Liver (tissue), 9 donors: ENCODE measurements around the gene THADA. TPM values are rescaled to one million over a fixed set of nuclear protein-coding genes. Genes with fewer than 3 reads are reported as not detected.
A peak's percentile ranks its signal among the peaks of the same experiment; 100 is the strongest.

Experiments
- DNase-seq: peaks from one replicate; pipeline ENCODE4 v3.0.0-alpha.2; 2017; ENCODE audit warnings: low spot score
- H3K27ac ChIP-seq, 2 donors: one replicate each; pipeline ENCODE4 v1.7.0; 2013; ENCODE audit warnings: inconsistent platforms in 2 of 2, low read length in 2 of 2, control low read depth in 1 of 2, low read depth in 1 of 2, mild to moderate bottlenecking in 1 of 2
- H3K27me3 ChIP-seq, 4 donors: one replicate each; pipeline versions ENCODE4 v1.6.1 to v1.7.0; 2013; ENCODE audit warnings: low read length in 3 of 4, inconsistent platforms in 1 of 4, mild to moderate bottlenecking in 1 of 4, moderate library complexity in 1 of 4; ENCODE audit not compliant: control insufficient read depth in 4 of 4, insufficient read depth in 4 of 4
- H3K36me3 ChIP-seq, 4 donors: one replicate each; pipeline versions ENCODE4 v1.6.1 to v1.7.0; 2013; ENCODE audit warnings: low read length in 3 of 4, mild to moderate bottlenecking in 3 of 4, low read depth in 1 of 4, moderate library complexity in 1 of 4; ENCODE audit not compliant: control insufficient read depth in 4 of 4, insufficient read depth in 3 of 4
- H3K4me1 ChIP-seq, 4 donors: one replicate each; pipeline versions ENCODE4 v1.6.1 to v1.7.0; 2013; ENCODE audit warnings: low read length in 3 of 4, mild to moderate bottlenecking in 3 of 4, moderate library complexity in 1 of 4; ENCODE audit not compliant: control insufficient read depth in 4 of 4, insufficient read depth in 4 of 4
- H3K4me3 ChIP-seq, 3 donors: one replicate each; pipeline versions ENCODE4 v1.6.1 to v1.7.0; 2013; ENCODE audit warnings: low read length in 3 of 3, control low read depth in 1 of 3, low read depth in 1 of 3, mild to moderate bottlenecking in 1 of 3
- H3K9ac ChIP-seq, 2 donors: one replicate each; pipeline ENCODE4 v1.7.0; 2013; ENCODE audit warnings: low read length in 2 of 2, mild to moderate bottlenecking in 2 of 2, moderate library complexity in 2 of 2, control low read depth in 1 of 2, low read depth in 1 of 2
- H3K9me3 ChIP-seq, 4 donors: one replicate each; pipeline versions ENCODE4 v1.6.1 to v1.7.0; 2013; ENCODE audit warnings: low read length in 3 of 4; ENCODE audit not compliant: control insufficient read depth in 4 of 4
- EGR1 ChIP-seq, 2 donors: IDR thresholded peaks; 2 replicates each; pipeline ENCODE4 v1.6.1; 2016 to 2018; ENCODE audit warnings: antibody characterized with exemption in 2 of 2, low read depth in 2 of 2
- FOXA1 ChIP-seq: IDR thresholded peaks from 2 replicates; pipeline ENCODE4 v1.6.1; 2016; ENCODE audit warnings: antibody characterized with exemption
- FOXA2 ChIP-seq: IDR thresholded peaks from 2 replicates; pipeline ENCODE4 v1.6.1; 2016; ENCODE audit warnings: antibody characterized with exemption
- GABPA ChIP-seq, 2 donors: IDR thresholded peaks in 1 of 2; conservative IDR thresholded peaks in 1 of 2; 2 replicates each; pipeline ENCODE4 v1.6.1; 2016; ENCODE audit warnings: antibody characterized with exemption in 2 of 2, mild to moderate bottlenecking in 1 of 2, moderate library complexity in 1 of 2
- HNF4A ChIP-seq, 2 donors: conservative IDR thresholded peaks; 2 replicates each; pipeline ENCODE4 v1.6.1; 2016; ENCODE audit warnings: antibody characterized with exemption in 2 of 2, mild to moderate bottlenecking in 2 of 2
- HNF4G ChIP-seq: IDR thresholded peaks from 2 replicates; pipeline ENCODE4 v1.6.1; 2016; ENCODE audit warnings: antibody characterized with exemption
- JUND ChIP-seq, 2 donors: IDR thresholded peaks; 2 replicates each; pipeline ENCODE4 v1.6.1; 2016; ENCODE audit warnings: antibody characterized with exemption in 2 of 2
- NR2F2 ChIP-seq: IDR thresholded peaks from 2 replicates; pipeline ENCODE4 v1.6.1; 2016; ENCODE audit warnings: antibody characterized with exemption
- RAD21 ChIP-seq, 2 donors: IDR thresholded peaks; 2 replicates each; pipeline ENCODE4 v1.6.1; 2016; ENCODE audit warnings: antibody characterized with exemption in 2 of 2, mild to moderate bottlenecking in 2 of 2
- RXRA ChIP-seq, 2 donors: IDR thresholded peaks; 2 replicates each; pipeline ENCODE4 v1.6.1; 2017 to 2018; ENCODE audit warnings: antibody characterized with exemption in 2 of 2, mild to moderate bottlenecking in 1 of 2
- SP1 ChIP-seq: IDR thresholded peaks from 2 replicates; pipeline ENCODE4 v1.6.1; 2018; ENCODE audit warnings: antibody characterized with exemption, mild to moderate bottlenecking
- TAF1 ChIP-seq: conservative IDR thresholded peaks from 2 replicates; pipeline ENCODE4 v1.6.1; 2016; ENCODE audit warnings: antibody characterized with exemption, mild to moderate bottlenecking
- YY1 ChIP-seq: IDR thresholded peaks from 2 replicates; pipeline ENCODE4 v1.6.1; 2016; ENCODE audit warnings: antibody characterized with exemption, mild to moderate bottlenecking
- WGBS: extraction: QIAGEN DNeasy Blood & Tissue Kit; methylation state at CpG from one replicate; pipeline ENCODE4 v1.1.7; 2013; 5-methylcytosine and 5-hydroxymethylcytosine counted together
- polyA plus RNA-seq, 2 donors: library from polyadenylated mRNA; stranded (reverse) in 1 of 2; unstranded in 1 of 2; fragments of 200-250 nt in 1 of 2; fragments of >200 nt in 1 of 2; fragmentation: Nextera tagmentation in 1 of 2; extraction: Ambion mirVana in 1 of 2; gene quantifications; one replicate each; pipeline versions ENCODE4 v1.2.1 to v1.2.3, GENCODE V29; 2013 to 2015
- total RNA-seq, 2 donors: library from RNA; depleted of rRNA; stranded (reverse); fragments of >200 nt; gene quantifications; one replicate each; pipeline ENCODE4 v1.2.3, GENCODE V29; 2014
- TF ChIP-seq, protein P1 (sequence below): IDR thresholded peaks from 2 replicates; pipeline ENCODE4 v1.6.1; 2016; ENCODE audit warnings: antibody characterized with exemption
- TF ChIP-seq, protein P2 (sequence below): IDR thresholded peaks from 2 replicates; pipeline ENCODE4 v1.6.1; 2016; ENCODE audit warnings: antibody characterized with exemption, mild to moderate bottlenecking
- TF ChIP-seq, protein P3 (sequence below): IDR thresholded peaks from 2 replicates; pipeline ENCODE4 v1.6.1; 2016; ENCODE audit warnings: antibody characterized with exemption
- TF ChIP-seq, protein P4 (sequence below): IDR thresholded peaks from 2 replicates; pipeline ENCODE4 v1.6.1; 2016; ENCODE audit warnings: antibody characterized with exemption
- TF ChIP-seq, protein P5 (sequence below): fragments of 150-350 bp; IDR thresholded peaks from 2 replicates; pipeline ENCODE4 v1.5.1; 2017; ENCODE audit warnings: improper control_type of control experiment, low read depth, low read length; ENCODE audit not compliant: missing input control
- donor health status: healthy.
- donor health status: healthy.
- donor health status: healthy.
- donor health status: healthy.
- donor health status: healthy.

THADA gene
- total and polyA plus RNA-seq, 4 donors: 12.0 to 37.2 (median 22.3) TPM

DNA sequence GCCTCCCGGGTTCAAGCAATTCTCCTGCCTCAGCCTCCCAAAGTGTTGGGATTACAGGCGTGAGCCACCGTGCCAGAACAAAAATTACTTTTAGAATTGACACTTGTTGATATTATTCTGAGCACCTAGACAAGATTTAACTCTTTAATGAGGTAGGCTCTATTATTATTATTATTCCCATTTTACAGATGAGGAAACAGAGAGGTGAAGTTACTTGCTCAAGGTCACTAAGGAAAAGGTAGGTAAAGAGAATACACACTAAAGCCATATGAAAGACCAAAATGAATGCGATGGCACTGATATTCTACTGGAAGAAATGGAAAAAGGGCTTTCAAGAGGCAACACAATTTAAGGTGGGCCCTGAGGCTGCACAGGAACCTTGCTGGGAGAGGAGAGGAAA, 295.6 kb downstream of the THADA start:
- WGBS: 95% methylated on average over 4 of the region's 4 CpGs
- H3K9ac ChIP-seq: peak overlapping the region; percentile 21 to 61
- H3K4me1 ChIP-seq: peaks cover 5 to 24% (median 20%) of the 10 kb centered on the region in 4 donors
- DNase-seq: no peak
- no peak for TF ChIP-seq EGR1 (IDR thresholded peaks at IDR 0.05; ENCODE audit: low read depth in 2 of 2)
- no peak for TF ChIP-seq YY1
- no peak for TF ChIP-seq SP1
- no peak for TF ChIP-seq NR2F2
- TF ChIP-seq, protein P1, sequence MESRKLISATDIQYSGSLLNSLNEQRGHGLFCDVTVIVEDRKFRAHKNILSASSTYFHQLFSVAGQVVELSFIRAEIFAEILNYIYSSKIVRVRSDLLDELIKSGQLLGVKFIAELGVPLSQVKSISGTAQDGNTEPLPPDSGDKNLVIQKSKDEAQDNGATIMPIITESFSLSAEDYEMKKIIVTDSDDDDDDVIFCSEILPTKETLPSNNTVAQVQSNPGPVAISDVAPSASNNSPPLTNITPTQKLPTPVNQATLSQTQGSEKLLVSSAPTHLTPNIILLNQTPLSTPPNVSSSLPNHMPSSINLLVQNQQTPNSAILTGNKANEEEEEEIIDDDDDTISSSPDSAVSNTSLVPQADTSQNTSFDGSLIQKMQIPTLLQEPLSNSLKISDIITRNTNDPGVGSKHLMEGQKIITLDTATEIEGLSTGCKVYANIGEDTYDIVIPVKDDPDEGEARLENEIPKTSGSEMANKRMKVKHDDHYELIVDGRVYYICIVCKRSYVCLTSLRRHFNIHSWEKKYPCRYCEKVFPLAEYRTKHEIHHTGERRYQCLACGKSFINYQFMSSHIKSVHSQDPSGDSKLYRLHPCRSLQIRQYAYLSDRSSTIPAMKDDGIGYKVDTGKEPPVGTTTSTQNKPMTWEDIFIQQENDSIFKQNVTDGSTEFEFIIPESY: no peak
- TF ChIP-seq RXRA (IDR thresholded peaks at IDR 0.05): no peak
- no peak for TF ChIP-seq HNF4G
- TF ChIP-seq, protein P2, sequence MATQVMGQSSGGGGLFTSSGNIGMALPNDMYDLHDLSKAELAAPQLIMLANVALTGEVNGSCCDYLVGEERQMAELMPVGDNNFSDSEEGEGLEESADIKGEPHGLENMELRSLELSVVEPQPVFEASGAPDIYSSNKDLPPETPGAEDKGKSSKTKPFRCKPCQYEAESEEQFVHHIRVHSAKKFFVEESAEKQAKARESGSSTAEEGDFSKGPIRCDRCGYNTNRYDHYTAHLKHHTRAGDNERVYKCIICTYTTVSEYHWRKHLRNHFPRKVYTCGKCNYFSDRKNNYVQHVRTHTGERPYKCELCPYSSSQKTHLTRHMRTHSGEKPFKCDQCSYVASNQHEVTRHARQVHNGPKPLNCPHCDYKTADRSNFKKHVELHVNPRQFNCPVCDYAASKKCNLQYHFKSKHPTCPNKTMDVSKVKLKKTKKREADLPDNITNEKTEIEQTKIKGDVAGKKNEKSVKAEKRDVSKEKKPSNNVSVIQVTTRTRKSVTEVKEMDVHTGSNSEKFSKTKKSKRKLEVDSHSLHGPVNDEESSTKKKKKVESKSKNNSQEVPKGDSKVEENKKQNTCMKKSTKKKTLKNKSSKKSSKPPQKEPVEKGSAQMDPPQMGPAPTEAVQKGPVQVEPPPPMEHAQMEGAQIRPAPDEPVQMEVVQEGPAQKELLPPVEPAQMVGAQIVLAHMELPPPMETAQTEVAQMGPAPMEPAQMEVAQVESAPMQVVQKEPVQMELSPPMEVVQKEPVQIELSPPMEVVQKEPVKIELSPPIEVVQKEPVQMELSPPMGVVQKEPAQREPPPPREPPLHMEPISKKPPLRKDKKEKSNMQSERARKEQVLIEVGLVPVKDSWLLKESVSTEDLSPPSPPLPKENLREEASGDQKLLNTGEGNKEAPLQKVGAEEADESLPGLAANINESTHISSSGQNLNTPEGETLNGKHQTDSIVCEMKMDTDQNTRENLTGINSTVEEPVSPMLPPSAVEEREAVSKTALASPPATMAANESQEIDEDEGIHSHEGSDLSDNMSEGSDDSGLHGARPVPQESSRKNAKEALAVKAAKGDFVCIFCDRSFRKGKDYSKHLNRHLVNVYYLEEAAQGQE: no peak
- no peak for TF ChIP-seq FOXA2
- TF ChIP-seq TAF1: no peak
- no peak for TF ChIP-seq RAD21 (IDR thresholded peaks at IDR 0.05)
- no peak for TF ChIP-seq JUND (IDR thresholded peaks at IDR 0.05)
- TF ChIP-seq, protein P3, sequence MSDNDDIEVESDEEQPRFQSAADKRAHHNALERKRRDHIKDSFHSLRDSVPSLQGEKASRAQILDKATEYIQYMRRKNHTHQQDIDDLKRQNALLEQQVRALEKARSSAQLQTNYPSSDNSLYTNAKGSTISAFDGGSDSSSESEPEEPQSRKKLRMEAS: no peak
- no peak for TF ChIP-seq FOXA1
- TF ChIP-seq GABPA (IDR thresholded peaks at IDR 0.05 in 1 of 2, conservative IDR thresholded peaks at IDR 0.05 in 1 of 2): no peak
- TF ChIP-seq, protein P4, sequence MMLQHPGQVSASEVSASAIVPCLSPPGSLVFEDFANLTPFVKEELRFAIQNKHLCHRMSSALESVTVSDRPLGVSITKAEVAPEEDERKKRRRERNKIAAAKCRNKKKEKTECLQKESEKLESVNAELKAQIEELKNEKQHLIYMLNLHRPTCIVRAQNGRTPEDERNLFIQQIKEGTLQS: no peak
- TF ChIP-seq, protein P5, sequence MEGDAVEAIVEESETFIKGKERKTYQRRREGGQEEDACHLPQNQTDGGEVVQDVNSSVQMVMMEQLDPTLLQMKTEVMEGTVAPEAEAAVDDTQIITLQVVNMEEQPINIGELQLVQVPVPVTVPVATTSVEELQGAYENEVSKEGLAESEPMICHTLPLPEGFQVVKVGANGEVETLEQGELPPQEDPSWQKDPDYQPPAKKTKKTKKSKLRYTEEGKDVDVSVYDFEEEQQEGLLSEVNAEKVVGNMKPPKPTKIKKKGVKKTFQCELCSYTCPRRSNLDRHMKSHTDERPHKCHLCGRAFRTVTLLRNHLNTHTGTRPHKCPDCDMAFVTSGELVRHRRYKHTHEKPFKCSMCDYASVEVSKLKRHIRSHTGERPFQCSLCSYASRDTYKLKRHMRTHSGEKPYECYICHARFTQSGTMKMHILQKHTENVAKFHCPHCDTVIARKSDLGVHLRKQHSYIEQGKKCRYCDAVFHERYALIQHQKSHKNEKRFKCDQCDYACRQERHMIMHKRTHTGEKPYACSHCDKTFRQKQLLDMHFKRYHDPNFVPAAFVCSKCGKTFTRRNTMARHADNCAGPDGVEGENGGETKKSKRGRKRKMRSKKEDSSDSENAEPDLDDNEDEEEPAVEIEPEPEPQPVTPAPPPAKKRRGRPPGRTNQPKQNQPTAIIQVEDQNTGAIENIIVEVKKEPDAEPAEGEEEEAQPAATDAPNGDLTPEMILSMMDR: no peak
- no peak for TF ChIP-seq HNF4A (conservative IDR thresholded peaks at IDR 0.05)
- H3K4me3 ChIP-seq: no peak overlapping the region
- no peaks in the 10 kb centered on the region for H3K9me3 ChIP-seq
- no peaks in the 10 kb centered on the region for H3K27me3 ChIP-seq
- peaks cover 0 to 2% (median 0%) of the 10 kb centered on the region in 4 donors for H3K36me3 ChIP-seq
- H3K27ac ChIP-seq: peak overlapping the region; percentile 62 to 69
